Endothelial cell of umbilical vein (primary cell): ENCODE measurements around the gene MZT2B. TPM values are rescaled to one million over a fixed set of nuclear protein-coding genes. Genes with fewer than 3 reads are reported as not detected.
"Not testable (repeated sequence)": the region's sequence is repeated elsewhere in the genome, so short reads cannot be mapped to it uniquely, and the experiment has no call there.

Experiments
- BruUV-seq: library from RNA; stranded (reverse); fragments of 400-500 nt; replicated peaks from 2 replicates; lab custom pipeline; 2021; lab: Mats Ljungman, UMichigan
- CTCF ChIA-PET: fragments of 300-600, 350-600 bp; sonication (Branson Sonifier 250); formaldehyde crosslinking; loops from one replicate; lab custom pipeline; 2021; ENCODE audit warnings: antibody characterized with exemption, inconsistent platforms; lab: Charles Lee
- POLR2A ChIA-PET: fragments of 300-600, 350-600 bp; sonication (Branson Sonifier 250); formaldehyde crosslinking; loops from one replicate; lab custom pipeline; 2021; ENCODE audit warnings: antibody characterized with exemption, inconsistent platforms; lab: Charles Lee
- DNase-seq: peaks from one replicate; pipeline ENCODE4 v3.0.0-alpha.2; 2011; ENCODE audit warnings: low read depth, low spot score
- FAIRE-seq: peaks from 2 replicates; lab custom pipeline; 2011; peaks lifted over from hg19 to GRCh38; lab: Jason Lieb, UNC
- H2AFZ ChIP-seq: 2 replicates; pipeline ENCODE4 v1.6.0; 2012; ENCODE audit warnings: low read depth, low read length, control low read depth, inconsistent platforms
- H3K27ac ChIP-seq: 2 replicates; pipeline ENCODE4 v1.5.1; 2011; ENCODE audit warnings: low read depth, mild to moderate bottlenecking, control low read depth, low read length, moderate library complexity; ENCODE audit not compliant: insufficient read depth
- H3K27me3 ChIP-seq, 2 experiments: 2 replicates each; pipeline versions ENCODE4 v1.6.0 to v1.6.1; 2011; ENCODE audit warnings: low read length in 2 of 2, mixed read lengths in 1 of 2; ENCODE audit not compliant: control insufficient read depth in 2 of 2, insufficient read depth in 2 of 2
- H3K36me3 ChIP-seq, 2 experiments: 2 replicates in 1 of 2; 3 replicates in 1 of 2; pipeline ENCODE4 v1.5.1; 2011; ENCODE audit warnings: low read length in 2 of 2, mild to moderate bottlenecking in 1 of 2, moderate library complexity in 1 of 2; ENCODE audit not compliant: control insufficient read depth in 2 of 2, insufficient read depth in 2 of 2; ENCODE audit errors: extremely low read depth in 1 of 2
- H3K4me1 ChIP-seq: 3 replicates; pipeline ENCODE4 v1.5.1; 2011; ENCODE audit warnings: mild to moderate bottlenecking, low read length; ENCODE audit not compliant: control insufficient read depth, insufficient read depth; ENCODE audit errors: extremely low read depth
- H3K4me2 ChIP-seq: 2 replicates; pipeline ENCODE4 v1.6.1; 2011; ENCODE audit warnings: low read length, control low read depth, mixed read lengths; ENCODE audit not compliant: insufficient read depth
- H3K4me3 ChIP-seq, 3 experiments: fragments of 200-600 bp in 1 of 3; sonication (generic), shearing (Covaris generic) in 1 of 3; replicated peaks in 1 of 3; 2 replicates each; pipeline ENCODE4 v1.5.1; 2011 to 2016; ENCODE audit warnings: control low read depth in 3 of 3, low read length in 3 of 3, mild to moderate bottlenecking in 2 of 3, inconsistent platforms in 1 of 3, low read depth in 1 of 3, moderate library complexity in 1 of 3; ENCODE audit not compliant: insufficient read depth in 1 of 3
- H3K79me2 ChIP-seq: 2 replicates; pipeline ENCODE4 v1.6.0; 2012; ENCODE audit warnings: low read length, inconsistent platforms; ENCODE audit not compliant: control insufficient read depth, insufficient read depth
- H3K9ac ChIP-seq: replicated peaks from 2 replicates; pipeline ENCODE3; 2011; ENCODE audit warnings: low read length, control low read depth; ENCODE audit not compliant: insufficient read depth; ENCODE audit errors: extremely low read depth
- H3K9me1 ChIP-seq: replicated peaks from 3 replicates; pipeline ENCODE4 v1.6.0; 2011; ENCODE audit warnings: mild to moderate bottlenecking, low read length; ENCODE audit not compliant: control insufficient read depth, insufficient read depth; ENCODE audit errors: extremely low read depth
- H3K9me3 ChIP-seq: replicated peaks from 2 replicates; pipeline ENCODE4 v1.5.1; 2012; ENCODE audit warnings: low read length, inconsistent platforms; ENCODE audit not compliant: control insufficient read depth, insufficient read depth
- H4K20me1 ChIP-seq: replicated peaks from 2 replicates; pipeline ENCODE3; 2011; ENCODE audit warnings: mild to moderate bottlenecking, low read length; ENCODE audit not compliant: control insufficient read depth, insufficient read depth; ENCODE audit errors: extremely low read depth
- dilution Hi-C: fragments of 300-500 bp; cut with MboI; formaldehyde crosslinking; loops from one replicate; pipeline ENCODE4 v1.15.0; 2019; ENCODE audit warnings: low sequenced_read_pairs; ENCODE audit not compliant: extremely low pct_ligation_motif_present
- intact Hi-C: fragments of 100-400 bp; cut with micrococcal nuclease; formaldehyde crosslinking; loops from one replicate; pipeline ENCODE4 v1.10.0; 2022
- polyA plus RNA-seq, 4 experiments: library from polyadenylated mRNA; depleted of rRNA in 3 of 4; stranded (reverse) in 3 of 4; unstranded in 1 of 4; fragments of >200 nt; gene quantifications; 2 replicates each; pipeline versions ENCODE4 v1.2.1 to v1.2.3, GENCODE V29; 2011 to 2012; ENCODE audit warnings: missing spikeins in 1 of 4
- total RNA-seq: library from RNA; stranded (reverse); gene quantifications from 2 replicates; pipeline ENCODE4 v1.2.3, GENCODE V29; 2021

The MZT2B gene
- total and polyA plus RNA-seq, 2 donors (not counting 3 experiments of a cell fraction or from before 2014, with no cell fraction given), result 182 to 337 TPM

DNA sequence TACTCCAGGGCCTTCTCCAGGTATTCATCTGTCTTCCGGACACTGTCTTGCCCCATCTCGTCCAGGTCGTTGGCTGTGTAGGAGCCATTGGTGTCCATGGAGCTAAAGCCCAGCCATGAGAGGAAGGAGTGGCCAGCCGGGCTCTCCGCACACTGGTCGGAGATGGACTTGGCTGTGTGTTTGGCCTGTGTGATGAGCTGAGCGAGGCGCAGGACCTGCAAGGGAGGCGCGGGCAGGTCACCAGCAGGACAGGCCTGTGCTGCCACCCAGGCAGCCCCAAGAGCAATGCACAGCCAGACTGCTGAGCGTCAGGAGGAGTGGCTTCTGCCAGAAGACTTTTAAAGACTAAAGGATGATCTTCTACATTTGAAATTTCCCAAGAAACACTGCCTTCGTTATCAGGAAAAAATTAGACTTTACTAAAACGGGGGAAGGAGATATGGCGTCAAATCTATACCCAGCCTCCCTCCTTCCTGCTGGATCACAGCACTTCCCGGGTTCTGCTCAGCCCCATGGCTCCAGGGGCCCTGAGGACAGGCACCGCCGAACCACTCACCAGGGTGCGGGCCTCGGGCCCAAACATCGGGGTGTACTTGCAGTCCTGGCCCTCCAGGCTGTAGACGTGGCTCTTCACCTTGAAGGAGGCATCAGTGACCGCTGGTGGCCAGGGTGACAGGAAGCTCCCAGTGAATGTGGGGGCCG, 28.2 kb upstream of the MZT2B start:
- H3K4me1 ChIP-seq, DNase-seq, H3K4me3 ChIP-seq, H4K20me1 ChIP-seq, H3K79me2 ChIP-seq, POLR2A ChIA-PET, H3K4me2 ChIP-seq, H3K9ac ChIP-seq, H3K27ac ChIP-seq, dilution Hi-C loops, BruUV-seq, CTCF ChIA-PET, H3K9me1 ChIP-seq, H3K27me3 ChIP-seq, FAIRE-seq, H3K9me3 ChIP-seq, H2AFZ ChIP-seq, intact Hi-C loops: not testable (repeated sequence)
- H3K36me3 ChIP-seq, result peaks cover 0 to 18% of the 10 kb centered on the region in 2 experiments

- CTCF ChIA-PET, H3K27ac ChIP-seq, FAIRE-seq, H3K9ac ChIP-seq, H4K20me1 ChIP-seq, H3K4me1 ChIP-seq, H3K4me2 ChIP-seq, H3K9me3 ChIP-seq, dilution Hi-C loops, H3K27me3 ChIP-seq, BruUV-seq, H2AFZ ChIP-seq, H3K4me3 ChIP-seq, H3K79me2 ChIP-seq, H3K9me1 ChIP-seq, intact Hi-C loops, POLR2A ChIA-PET, DNase-seq: not testable (repeated sequence)
- peaks cover 0 to 18% of the 10 kb centered on the region in 2 experiments for H3K36me3 ChIP-seq
Measured at GRCh38 chr2:130154423-130154770, 27.7 kb upstream of the MZT2B start.
